Keratinocyte (primary cell): ENCODE results near the gene CACNA1E. TPM values are rescaled to one million over a fixed set of nuclear protein-coding genes. Genes with fewer than 3 reads are reported as not detected.

ENCODE experiments used
- DNase-seq: peaks from one replicate; pipeline ENCODE4 v3.0.0-alpha.2; 2011; ENCODE audit warnings: low read depth, missing footprints, low spot score
- FAIRE-seq: peaks from 2 replicates; lab custom pipeline; 2011; peaks lifted over from hg19 to GRCh38; lab: Jason Lieb, UNC
- H2AFZ ChIP-seq: 2 replicates; pipeline ENCODE4 v1.6.0; 2012; ENCODE audit warnings: low read length, control low read depth, inconsistent platforms; ENCODE audit not compliant: control insufficient read depth
- H3K27ac ChIP-seq: 2 replicates; pipeline ENCODE4 v1.5.1; 2011; ENCODE audit warnings: low read length; ENCODE audit not compliant: control insufficient read depth, insufficient read depth
- H3K27me3 ChIP-seq: 3 replicates; pipeline ENCODE4 v1.6.0; 2011; ENCODE audit warnings: low read length; ENCODE audit not compliant: control insufficient read depth, insufficient read depth; ENCODE audit errors: extremely low read depth
- H3K36me3 ChIP-seq, 2 experiments: 2 replicates in 1 of 2; 3 replicates in 1 of 2; pipeline ENCODE4 v1.5.1; 2011; ENCODE audit warnings: low read length in 2 of 2, mild to moderate bottlenecking in 1 of 2; ENCODE audit not compliant: control insufficient read depth in 2 of 2, insufficient read depth in 2 of 2; ENCODE audit errors: extremely low read depth in 1 of 2
- H3K4me1 ChIP-seq: 3 replicates; pipeline ENCODE4 v1.5.1; 2011; ENCODE audit warnings: low read length; ENCODE audit not compliant: control insufficient read depth, insufficient read depth; ENCODE audit errors: extremely low read depth
- H3K4me2 ChIP-seq: 3 replicates; pipeline ENCODE4 v1.6.0; 2011; ENCODE audit warnings: low read depth, low read length; ENCODE audit not compliant: control insufficient read depth, insufficient read depth; ENCODE audit errors: extremely low read depth
- H3K4me3 ChIP-seq, 3 experiments: fragments of 200-600 bp in 1 of 3; sonication (generic) in 1 of 3; 2 replicates in 2 of 3; 3 replicates in 1 of 3; pipeline ENCODE4 v1.5.1; 2011 to 2016; ENCODE audit warnings: low read length in 3 of 3, mild to moderate bottlenecking in 3 of 3, control low read depth in 2 of 3, inconsistent platforms in 1 of 3, low read depth in 1 of 3, mixed read lengths in 1 of 3, mixed run types in 1 of 3, moderate library complexity in 1 of 3; ENCODE audit not compliant: control insufficient read depth in 2 of 3, insufficient read depth in 2 of 3; ENCODE audit errors: extremely low read depth in 1 of 3
- H3K79me2 ChIP-seq: 2 replicates; pipeline ENCODE4 v1.6.0; 2012; ENCODE audit warnings: low read length; ENCODE audit not compliant: control insufficient read depth, insufficient read depth
- H3K9ac ChIP-seq: 3 replicates; pipeline ENCODE4 v1.6.0; 2011; ENCODE audit warnings: low read length; ENCODE audit not compliant: control insufficient read depth, insufficient read depth; ENCODE audit errors: extremely low read depth
- H3K9me1 ChIP-seq: 3 replicates; pipeline ENCODE4 v1.6.0; 2011; ENCODE audit warnings: low read length; ENCODE audit not compliant: control insufficient read depth, insufficient read depth; ENCODE audit errors: extremely low read depth
- H3K9me3 ChIP-seq: 2 replicates; pipeline ENCODE4 v1.5.1; 2012; ENCODE audit warnings: low read depth, low read length; ENCODE audit not compliant: control insufficient read depth
- H4K20me1 ChIP-seq: 3 replicates; pipeline ENCODE4 v1.6.0; 2011; ENCODE audit warnings: low read length; ENCODE audit not compliant: control insufficient read depth, insufficient read depth; ENCODE audit errors: extremely low read depth
- CTCF ChIP-seq, 3 experiments: IDR thresholded peaks in 1 of 3; conservative IDR thresholded peaks in 1 of 3; optimal IDR thresholded peaks in 1 of 3; 2 replicates in 2 of 3; 3 replicates in 1 of 3; pipeline versions ENCODE3 to v1.5.1; 2011; ENCODE audit warnings: low read length in 3 of 3, mild to moderate bottlenecking in 3 of 3, moderate library complexity in 2 of 3, control low read depth in 1 of 3, inconsistent platforms in 1 of 3; ENCODE audit not compliant: insufficient read depth in 2 of 3; ENCODE audit errors: extremely low read depth in 1 of 3
- EZH2 ChIP-seq: IDR thresholded peaks from one replicate; pipeline ENCODE4 v1.6.1; 2012; ENCODE audit warnings: inconsistent platforms, mild to moderate bottlenecking, low read length, moderate library complexity
- dilution Hi-C: fragments of 300-500 bp; cut with MboI; formaldehyde crosslinking; loops from one replicate; pipeline ENCODE4 v1.7.0; 2020; ENCODE audit warnings: low sequenced_read_pairs; ENCODE audit not compliant: extremely low pct_ligation_motif_present
- polyA plus RNA-seq, 5 experiments: library from polyadenylated mRNA; depleted of rRNA in 3 of 5; stranded (reverse) in 3 of 5; stranded (forward) in 1 of 5; unstranded in 1 of 5; fragments of >200 nt; gene quantifications; 1 replicate in 1 of 5; 2 replicates in 3 of 5; 3 replicates in 1 of 5; pipeline versions ENCODE4 v1.2.1 to v1.2.3, GENCODE V29; 2011 to 2012; ENCODE audit warnings: missing spikeins in 2 of 5, low read depth in 1 of 5, low replicate concordance in 1 of 5

CACNA1E gene
- polyA plus RNA-seq, 1 donor (not counting 4 experiments of a cell fraction or from before 2014, with no cell fraction given) = not detected

DNA sequence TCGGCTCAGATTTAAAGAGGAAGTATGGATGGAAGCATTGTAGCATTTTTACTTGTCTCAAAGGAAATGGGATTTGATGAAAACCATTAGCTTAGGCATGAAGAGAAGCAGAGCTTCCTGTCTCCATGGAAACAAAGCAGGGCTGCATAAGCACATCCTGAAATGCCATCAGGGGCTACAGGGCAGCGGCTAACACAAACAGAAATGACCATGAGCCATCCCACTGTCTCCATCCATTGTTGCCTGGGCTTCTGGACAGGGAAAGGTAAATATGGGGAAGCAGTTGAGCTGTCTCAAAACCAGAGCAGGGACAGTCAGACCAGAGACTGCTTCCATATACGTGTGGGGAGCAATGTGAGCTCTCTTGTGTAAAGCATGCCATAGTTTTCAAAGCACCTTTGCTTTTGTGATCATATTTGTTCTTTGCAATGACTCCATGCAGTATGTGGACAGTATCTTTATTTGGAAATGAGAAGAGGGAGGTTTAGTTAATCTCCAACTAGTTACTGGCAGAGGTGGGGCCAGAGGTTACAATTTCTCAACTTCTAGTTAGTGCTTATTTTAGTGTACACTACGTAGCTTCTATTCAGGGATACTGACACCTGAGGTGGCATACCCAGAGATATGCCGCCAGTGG lies 176.1 kb downstream of the CACNA1E start:
- no peak overlapping the region for H3K9ac ChIP-seq
- no peaks in the 10 kb centered on the region for H3K79me2 ChIP-seq
- TF ChIP-seq EZH2 = no peak
- TF ChIP-seq CTCF (optimal IDR thresholded peaks at IDR 0.05 in 1 of 3, IDR thresholded peaks at IDR 0.05 in 1 of 3, conservative IDR thresholded peaks at IDR 0.05 in 1 of 3; ENCODE audit: extremely low read depth in 1 of 3, insufficient read depth in 2 of 3, low read length in 3 of 3) = no peak
- H3K27ac ChIP-seq = no peak overlapping the region
- H3K9me1 ChIP-seq = no peaks in the 10 kb centered on the region
- no peak overlapping the region for H2AFZ ChIP-seq
- no peaks in the 10 kb centered on the region for H3K36me3 ChIP-seq
- no peaks in the 10 kb centered on the region for H4K20me1 ChIP-seq
- peaks cover 6% of the 10 kb centered on the region for H3K27me3 ChIP-seq
- H3K9me3 ChIP-seq = no peaks in the 10 kb centered on the region
- dilution Hi-C loops = loop anchor here (25.0 kb wide), 1 partner anchor 172 kb away; the partner anchor contains the start of gene CACNA1E
- H3K4me1 ChIP-seq = no peaks in the 10 kb centered on the region
- H3K4me2 ChIP-seq = no peak overlapping the region
- no peak for FAIRE-seq
- DNase-seq = no peak
- no peak overlapping the region for H3K4me3 ChIP-seq

DNA sequence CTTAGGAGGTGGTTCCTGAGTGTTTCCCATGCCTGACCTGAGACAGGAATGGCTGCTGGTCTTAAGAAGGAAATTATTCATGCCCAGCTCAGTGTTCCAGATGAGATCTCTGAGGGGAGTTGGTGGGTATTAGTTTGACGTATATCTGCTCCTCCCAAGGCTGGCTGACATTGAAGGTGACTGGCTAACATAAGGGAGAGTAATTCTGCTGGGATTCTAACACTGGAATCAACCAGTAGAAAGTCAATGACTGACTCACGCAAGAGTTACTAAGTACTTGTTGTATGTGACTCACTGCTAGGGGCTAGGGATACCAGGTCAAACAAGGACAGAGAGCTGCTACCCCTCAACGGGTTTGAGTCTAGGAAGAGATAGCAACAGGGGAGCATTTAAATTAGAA lies 177.3 kb downstream of the CACNA1E start:
- Histone ChIP-seq H3K9me3 (no peaks in the 10 kb centered on the region), H3K27ac (no peak overlapping the region), H3K4me1 (no peaks in the 10 kb centered on the region), H2AFZ (no peak overlapping the region), H3K4me2 (no peak overlapping the region), H3K79me2 (no peaks in the 10 kb centered on the region), H3K9ac (no peak overlapping the region), H3K4me3 (no peak overlapping the region), H3K9me1 (no peaks in the 10 kb centered on the region), H4K20me1 (no peaks in the 10 kb centered on the region), H3K27me3 (peaks cover 6% of the 10 kb centered on the region), H3K36me3 (no peaks in the 10 kb centered on the region)
- DNase-seq (no peak), FAIRE-seq (no peak)
- dilution Hi-C loops = loop anchor here (25.0 kb wide), 1 partner anchor 173 kb away; the partner anchor contains the start of gene CACNA1E
- TF ChIP-seq CTCF (optimal IDR thresholded peaks at IDR 0.05 in 1 of 3, IDR thresholded peaks at IDR 0.05 in 1 of 3, conservative IDR thresholded peaks at IDR 0.05 in 1 of 3; ENCODE audit: extremely low read depth in 1 of 3, insufficient read depth in 2 of 3, low read length in 3 of 3) (no peak), EZH2 (no peak)
